Measurements from ENCODE around the gene DUSP21.
"Not testable (repeated sequence)": the region's sequence is repeated elsewhere in the genome, so short reads cannot be mapped to it uniquely, and the experiment has no call there.

Gene DUSP21

GRCh38 chrX:44871931-44872820 lies 28.4 kb downstream of the DUSP21 start:
- peak overlapping the region; percentile 99 for H3K27ac Mint-ChIP-seq
- peak overlapping the region; percentile 89 for H3K4me3 Mint-ChIP-seq
- peaks cover 14% of the 10 kb centered on the region for H3K4me1 Mint-ChIP-seq
- CTCF ChIA-PET = interaction anchor here (1.1 kb wide), 1 partner anchor 198 kb away, joined by 3 read pairs; no protein-coding TSS in a partner anchor
- H3K9me3 Mint-ChIP-seq = no peaks in the 10 kb centered on the region
- H3K27me3 Mint-ChIP-seq = no peaks in the 10 kb centered on the region
- DNase-seq = peak; percentile 49
- peaks cover 7% of the 10 kb centered on the region for H3K36me3 Mint-ChIP-seq

GRCh38 chrX:44872821-44873414 lies 29.1 kb downstream of the DUSP21 start, which contains the start of gene KDM6A:
TSS of gene KDM6A (plus strand) at chrX:44873188. CDS start at chrX:44873552, 364 bp downstream.
- Mint-ChIP-seq H3K4me1 (peaks cover 17% of the 10 kb centered on the region), H3K36me3 (peaks cover 8% of the 10 kb centered on the region), H3K9me3 (no peaks in the 10 kb centered on the region), H3K27ac (peak within 1 kb of the TSS; percentile 99), H3K27me3 (no peaks in the 10 kb centered on the region), H3K4me3 (peak within 1 kb of the TSS; percentile 89)
- peak; percentile 97 for DNase-seq
- CTCF ChIA-PET = no interaction called here

- Mint-ChIP-seq H3K9me3 (no peaks in the 10 kb centered on the region), H3K27ac (peak overlapping the region; percentile 99), H3K4me3 (peak overlapping the region; percentile 89), H3K4me1 (peaks cover 17% of the 10 kb centered on the region), H3K27me3 (no peaks in the 10 kb centered on the region), H3K36me3 (peaks cover 8% of the 10 kb centered on the region)
- peak; percentile 60 for DNase-seq
- CTCF ChIA-PET = no interaction called here
Observed at GRCh38 chrX:44873415-44874276, 29.8 kb downstream of the DUSP21 start.

GRCh38 chrX:44874420-44875184 lies 30.8 kb downstream of the DUSP21 start:
- H3K4me3 Mint-ChIP-seq = peak overlapping the region; percentile 89
- peak overlapping the region; percentile 99 for H3K27ac Mint-ChIP-seq
- H3K4me1 Mint-ChIP-seq = peaks cover 17% of the 10 kb centered on the region
- CTCF ChIA-PET = interaction anchor here (0.6 kb wide), 1 partner anchor 205 kb away, joined by 4 read pairs; no protein-coding TSS in a partner anchor
- H3K27me3 Mint-ChIP-seq = no peaks in the 10 kb centered on the region
- peaks cover 8% of the 10 kb centered on the region for H3K36me3 Mint-ChIP-seq
- H3K9me3 Mint-ChIP-seq = no peaks in the 10 kb centered on the region
- peak; percentile 51 for DNase-seq

- CTCF ChIA-PET = no interaction called here
Observed at GRCh38 chrX:44875185-44875489, 31.3 kb downstream of the DUSP21 start.

DNA sequence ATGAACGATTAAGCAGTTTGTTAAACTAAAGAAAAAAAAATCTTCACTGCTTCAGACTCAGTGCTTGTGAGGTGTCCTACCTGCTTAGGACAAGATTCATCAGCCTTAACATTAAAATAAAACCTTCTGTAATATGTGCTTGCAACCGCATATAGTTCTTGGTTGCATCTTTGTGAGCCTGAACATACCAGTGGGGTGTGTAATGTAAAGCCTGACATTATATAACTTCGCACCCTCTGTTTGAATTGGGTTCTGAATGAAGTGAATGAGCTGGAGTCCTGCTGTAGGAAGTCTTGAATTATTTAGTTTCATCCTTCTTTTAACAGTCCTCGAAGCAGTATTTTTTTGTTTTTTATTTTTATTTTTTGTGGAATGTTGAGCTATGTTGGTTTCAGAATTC lies 32.3 kb downstream of the DUSP21 start:
- no peak for DNase-seq
- CTCF ChIA-PET = no interaction called here
- Mint-ChIP-seq H3K27me3 (no peaks in the 10 kb centered on the region), H3K4me3 (peak overlapping the region; percentile 64), H3K27ac (peak overlapping the region; percentile 55), H3K4me1 (peaks cover 18% of the 10 kb centered on the region), H3K36me3 (peaks cover 9% of the 10 kb centered on the region), H3K9me3 (no peaks in the 10 kb centered on the region)

More at GRCh38 chrX:44875185-44875489, 31.3 kb downstream of the DUSP21 start:
- no peaks in the 10 kb centered on the region for H3K9me3 Mint-ChIP-seq
- H3K27ac Mint-ChIP-seq = peak overlapping the region; percentile 99
- H3K27me3 Mint-ChIP-seq = no peaks in the 10 kb centered on the region
- peaks cover 18% of the 10 kb centered on the region for H3K4me1 Mint-ChIP-seq
- peaks cover 9% of the 10 kb centered on the region for H3K36me3 Mint-ChIP-seq
- peak overlapping the region; percentile 89 for H3K4me3 Mint-ChIP-seq
- no peak for DNase-seq

DNA sequence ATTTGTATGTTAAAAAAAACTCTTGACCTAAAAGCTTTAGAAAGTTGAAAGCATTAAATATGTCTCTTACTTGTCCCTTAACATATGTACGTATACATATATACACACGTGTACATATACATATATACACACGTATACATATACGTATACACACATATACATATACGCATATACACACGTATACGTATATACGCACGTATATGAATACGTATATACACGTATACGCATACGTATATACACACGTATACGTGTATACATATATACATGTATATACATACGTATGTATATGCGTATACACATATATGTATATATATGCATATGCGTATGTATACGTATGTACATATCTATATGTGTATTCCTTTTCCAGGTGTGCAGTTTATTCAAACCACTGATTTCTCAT lies 32.9 kb downstream of the DUSP21 start:
- Mint-ChIP-seq H3K27me3 (no peaks in the 10 kb centered on the region), H3K4me3 (no peak overlapping the region), H3K9me3 (no peaks in the 10 kb centered on the region), H3K4me1 (peaks cover 14% of the 10 kb centered on the region), H3K27ac (no peak overlapping the region), H3K36me3 (peaks cover 9% of the 10 kb centered on the region)
- no peak for DNase-seq
- CTCF ChIA-PET = no interaction called here

DNA sequence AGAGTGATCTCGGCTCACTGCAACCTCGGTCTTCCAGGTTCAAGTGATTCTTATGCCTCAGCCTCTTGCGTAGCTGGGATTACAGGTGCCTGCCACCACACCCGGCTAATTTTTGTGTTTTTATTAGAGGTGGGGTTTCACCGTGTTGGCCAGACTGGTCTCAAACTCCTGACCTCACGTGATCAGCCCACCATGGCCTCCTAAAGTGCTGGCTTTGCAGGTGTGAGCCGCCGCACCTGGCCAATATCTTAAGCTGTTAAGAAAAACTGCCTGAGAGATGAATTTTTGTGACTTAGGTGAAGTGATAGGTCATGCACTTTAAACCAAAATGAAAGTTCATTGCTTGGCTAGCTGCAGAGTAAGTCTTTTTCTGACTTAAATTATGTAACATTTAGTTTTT lies 35.0 kb downstream of the DUSP21 start:
- Mint-ChIP-seq H3K9me3 (no peaks in the 10 kb centered on the region), H3K27me3 (no peaks in the 10 kb centered on the region), H3K36me3 (peaks cover 12% of the 10 kb centered on the region), H3K27ac (no peak overlapping the region), H3K4me1 (peaks cover 14% of the 10 kb centered on the region), H3K4me3 (no peak overlapping the region)
- CTCF ChIA-PET = no interaction called here
- DNase-seq = no peak

DNA sequence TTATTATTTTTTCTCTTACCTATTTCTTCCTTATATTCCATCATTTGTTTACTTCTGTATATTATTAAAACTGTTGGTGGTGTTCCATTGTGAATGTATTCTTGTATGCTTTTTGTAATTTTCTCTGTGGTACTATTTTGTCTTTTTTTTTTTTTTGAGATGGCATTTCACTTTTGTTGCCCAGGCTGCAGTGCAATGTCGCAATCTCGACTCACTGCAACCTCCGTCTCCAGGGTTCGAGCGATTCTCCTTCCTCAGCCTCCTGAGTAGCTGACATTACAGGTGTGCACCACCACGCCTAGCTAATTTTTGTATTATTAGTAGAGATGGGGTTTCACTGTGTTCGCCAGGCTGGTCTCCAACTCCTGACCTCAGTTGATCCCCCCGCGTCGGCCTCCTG lies 37.7 kb downstream of the DUSP21 start:
- no peak overlapping the region for H3K4me3 Mint-ChIP-seq
- peaks cover 9% of the 10 kb centered on the region for H3K36me3 Mint-ChIP-seq
- DNase-seq = no peak
- peaks cover 8% of the 10 kb centered on the region for H3K4me1 Mint-ChIP-seq
- no peak overlapping the region for H3K27ac Mint-ChIP-seq
- H3K27me3 Mint-ChIP-seq = no peaks in the 10 kb centered on the region
- H3K9me3 Mint-ChIP-seq = no peaks in the 10 kb centered on the region
- CTCF ChIA-PET = no interaction called here

GRCh38 chrX:44882635-44883034 lies 38.8 kb downstream of the DUSP21 start:
- DNase-seq = no peak
- CTCF ChIA-PET = no interaction called here
- Mint-ChIP-seq H3K36me3 (peaks cover 7% of the 10 kb centered on the region), H3K4me3 (no peak overlapping the region), H3K4me1 (peaks cover 4% of the 10 kb centered on the region), H3K27ac (no peak overlapping the region), H3K27me3 (no peaks in the 10 kb centered on the region), H3K9me3 (no peaks in the 10 kb centered on the region)

- H3K4me3 Mint-ChIP-seq = no peak overlapping the region
- no peaks in the 10 kb centered on the region for H3K27me3 Mint-ChIP-seq
- H3K4me1 Mint-ChIP-seq = peaks cover 4% of the 10 kb centered on the region
- CTCF ChIA-PET = no interaction called here
- peaks cover 1% of the 10 kb centered on the region for H3K9me3 Mint-ChIP-seq
- peaks cover 7% of the 10 kb centered on the region for H3K36me3 Mint-ChIP-seq
- no peak for DNase-seq
- no peak overlapping the region for H3K27ac Mint-ChIP-seq
Observed at GRCh38 chrX:44884944-44885343, 41.1 kb downstream of the DUSP21 start.

DNA sequence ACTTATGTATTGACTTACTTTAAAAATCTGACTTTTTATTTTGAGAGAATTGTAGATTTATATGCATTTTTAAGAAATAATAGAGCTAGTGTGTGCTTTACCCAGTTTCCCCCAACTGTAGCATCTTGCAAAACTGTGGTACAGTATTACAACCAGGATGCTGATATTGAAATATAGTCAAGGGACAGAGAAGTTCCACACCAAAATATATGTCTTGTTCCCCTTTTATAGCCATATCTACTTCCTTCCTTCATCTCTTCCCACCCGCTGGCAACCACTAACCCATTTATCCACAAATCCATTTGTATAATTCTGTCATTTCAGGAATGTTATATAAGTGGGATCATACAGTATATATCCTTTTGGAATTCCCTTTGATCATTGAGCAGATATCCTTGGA lies 46.0 kb downstream of the DUSP21 start:
- Mint-ChIP-seq H3K4me1 (peaks cover 7% of the 10 kb centered on the region), H3K27me3 (no peaks in the 10 kb centered on the region), H3K9me3 (peaks cover 4% of the 10 kb centered on the region), H3K27ac (no peak overlapping the region), H3K4me3 (no peak overlapping the region), H3K36me3 (peaks cover 11% of the 10 kb centered on the region)
- DNase-seq = no peak
- CTCF ChIA-PET = no interaction called here

GRCh38 chrX:44890247-44890646 lies 46.4 kb downstream of the DUSP21 start:
- H3K4me1 Mint-ChIP-seq = peaks cover 7% of the 10 kb centered on the region
- H3K9me3 Mint-ChIP-seq = peaks cover 4% of the 10 kb centered on the region
- H3K27me3 Mint-ChIP-seq = no peaks in the 10 kb centered on the region
- no peak overlapping the region for H3K4me3 Mint-ChIP-seq
- DNase-seq = no peak
- peaks cover 11% of the 10 kb centered on the region for H3K36me3 Mint-ChIP-seq
- CTCF ChIA-PET = no interaction called here
- H3K27ac Mint-ChIP-seq = no peak overlapping the region

DNA sequence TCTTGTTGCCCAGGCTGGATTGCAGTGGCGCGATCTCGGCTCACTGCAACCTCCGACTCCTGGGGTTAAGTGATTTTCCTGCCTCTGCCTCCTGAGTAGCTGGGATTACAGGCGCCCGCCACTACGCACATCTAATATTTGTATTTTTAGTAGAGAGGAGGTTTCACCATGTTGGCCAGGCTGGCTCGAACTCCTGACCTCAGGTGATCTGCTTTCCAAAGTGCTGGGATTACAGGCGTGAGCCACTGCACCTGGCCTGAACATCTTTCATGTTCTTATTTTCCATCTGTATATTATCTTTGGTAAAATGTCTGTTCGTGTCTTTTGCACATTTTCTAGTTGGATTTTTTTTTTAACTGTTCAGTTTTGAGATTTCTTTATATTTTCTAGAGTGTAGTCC lies 46.9 kb downstream of the DUSP21 start:
- DNase-seq, H3K4me3 Mint-ChIP-seq, H3K27ac Mint-ChIP-seq, CTCF ChIA-PET, H3K9me3 Mint-ChIP-seq, H3K27me3 Mint-ChIP-seq, H3K4me1 Mint-ChIP-seq: not testable (repeated sequence)
- H3K36me3 Mint-ChIP-seq = peaks cover 15% of the 10 kb centered on the region
